Measurements from ENCODE around the gene ELAVL3.
"Not testable (repeated sequence)": the region's sequence is repeated elsewhere in the genome, so short reads cannot be mapped to it uniquely, and the experiment has no call there.

ELAVL3 gene

GRCh38 chr19:11435833-11436313 lies 45.0 kb downstream of the ELAVL3 start:
- no peak for DNase-seq (ENCODE audit: low read depth)

- peak; percentile 100 for DNase-seq (ENCODE audit: low read depth)
Measured at GRCh38 chr19:11435057-11435832, 45.6 kb downstream of the ELAVL3 start, which contains the start of the genes ODAD3 and PRKCSH. Gene ODAD3, minus strand, starts transcription at chr19:11435121. Its CDS starts 105 bp downstream, at chr19:11435016. Gene PRKCSH, plus strand, starts transcription at chr19:11435635. Its CDS starts 483 bp downstream, at chr19:11436118.

GRCh38 chr19:11434703-11435056 lies 46.2 kb downstream of the ELAVL3 start:
- DNase-seq (ENCODE audit: low read depth): no peak

- DNase-seq (ENCODE audit: low read depth): not testable (repeated sequence)
Measured at GRCh38 chr19:11433526-11433925, 47.3 kb downstream of the ELAVL3 start.

GRCh38 chr19:11426656-11427055 lies 54.2 kb downstream of the ELAVL3 start:
- no peak for DNase-seq (ENCODE audit: low read depth)

GRCh38 chr19:11425719-11426457 lies 55.0 kb downstream of the ELAVL3 start:
- DNase-seq (ENCODE audit: low read depth): no peak

GRCh38 chr19:11423791-11424181 lies 57.1 kb downstream of the ELAVL3 start:
- DNase-seq (ENCODE audit: low read depth): no peak

GRCh38 chr19:11423164-11423790 lies 57.6 kb downstream of the ELAVL3 start:
- no peak for DNase-seq (ENCODE audit: low read depth)

GRCh38 chr19:11422163-11423065 lies 58.4 kb downstream of the ELAVL3 start:
- peak; percentile 57 for DNase-seq (ENCODE audit: low read depth)

- no peak for DNase-seq (ENCODE audit: low read depth)
Measured at GRCh38 chr19:11421371-11422098, 59.3 kb downstream of the ELAVL3 start.

- no peak for DNase-seq (ENCODE audit: low read depth)
Measured at GRCh38 chr19:11420429-11421370, 60.1 kb downstream of the ELAVL3 start.

- DNase-seq (ENCODE audit: low read depth): no peak
Measured at GRCh38 chr19:11418549-11419506, 62.0 kb downstream of the ELAVL3 start, which contains the start of gene RGL3. Gene RGL3, minus strand, starts transcription at chr19:11419314. Its CDS starts 36 bp downstream, at chr19:11419278.

- no peak for DNase-seq (ENCODE audit: low read depth)
Measured at GRCh38 chr19:11418094-11418548, 62.7 kb downstream of the ELAVL3 start.

GRCh38 chr19:11416346-11417052 lies 64.3 kb downstream of the ELAVL3 start:
- DNase-seq (ENCODE audit: low read depth): no peak

- peak; percentile 78 for DNase-seq (ENCODE audit: low read depth)
Measured at GRCh38 chr19:11414544-11414943, 66.3 kb downstream of the ELAVL3 start.

GRCh38 chr19:11410682-11411081 lies 70.2 kb downstream of the ELAVL3 start:
- DNase-seq (ENCODE audit: low read depth): no peak

GRCh38 chr19:11408591-11408990 lies 72.3 kb downstream of the ELAVL3 start:
- no peak for DNase-seq (ENCODE audit: low read depth)
